BJ (cell line): ENCODE results near the gene SMOC2. TPM values are rescaled to one million over a fixed set of nuclear protein-coding genes. Genes with fewer than 3 reads are reported as not detected.

Source experiments
- CTCF ChIA-PET: fragments of 350-600 bp; formaldehyde crosslinking; extraction: SDS; loops from one replicate; lab custom pipeline; 2021; ENCODE audit warnings: antibody characterized with exemption, inconsistent platforms; lab: Yijun Ruan, JAX
- POLR2A ChIA-PET: fragments of 300-600 bp; sonication (Branson Sonifier 250); formaldehyde crosslinking; extraction: SDS; loops from one replicate; lab custom pipeline; 2021; ENCODE audit warnings: antibody characterized with exemption; lab: Charles Lee
- DNase-seq: peaks from one replicate; pipeline ENCODE4 v3.0.0-alpha.2; 2011; ENCODE audit warnings: low read depth
- H3K27me3 ChIP-seq: 2 replicates; pipeline ENCODE4 v1.6.0; 2011; ENCODE audit warnings: low read length; ENCODE audit not compliant: control insufficient read depth, insufficient read depth
- H3K36me3 ChIP-seq: 2 replicates; pipeline ENCODE4 v1.5.1; 2011; ENCODE audit warnings: low read length; ENCODE audit not compliant: control insufficient read depth, insufficient read depth
- H3K4me3 ChIP-seq: 2 replicates; pipeline ENCODE4 v1.5.1; 2011; ENCODE audit warnings: low read depth, mild to moderate bottlenecking, control low read depth, low read length
- polyA plus RNA-seq: library from polyadenylated mRNA; depleted of rRNA; stranded (reverse); fragments of >200 nt; gene quantifications from 2 replicates; pipeline ENCODE4 v1.2.3, GENCODE V29; 2011
- TF ChIP-seq, protein P1 (sequence below): IDR thresholded peaks from 2 replicates; pipeline ENCODE4 v1.5.1; 2011; ENCODE audit warnings: low read depth, mild to moderate bottlenecking, control low read depth, inconsistent platforms, low read length, moderate library complexity; ENCODE audit not compliant: insufficient read depth

Gene SMOC2
- polyA plus RNA-seq, 1 experiment = not detected

DNA sequence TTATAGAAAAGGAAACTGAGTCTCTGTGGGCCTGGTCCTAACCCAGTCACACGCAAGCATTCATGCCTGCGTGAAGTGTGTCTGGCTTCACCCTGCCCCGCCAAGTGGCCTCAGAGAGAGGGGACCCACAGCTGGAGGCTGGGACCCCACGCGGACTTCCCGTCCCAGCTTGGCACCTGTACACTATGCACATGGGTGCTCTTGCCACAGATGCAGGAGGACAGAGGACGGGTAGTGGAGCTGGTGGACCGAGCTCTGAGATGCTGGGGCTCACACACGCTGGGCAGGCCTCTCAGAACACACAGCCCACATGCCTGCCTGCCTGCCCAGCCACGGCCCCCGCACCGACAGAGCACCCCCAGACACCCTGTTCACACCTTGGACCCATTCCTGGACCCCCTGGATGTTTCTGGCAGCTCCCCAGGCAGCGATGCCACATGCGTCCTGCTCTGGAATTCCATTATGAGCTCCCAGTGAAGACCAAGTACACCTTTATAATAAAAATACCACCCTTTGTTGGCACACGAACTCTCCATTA lies 24.9 kb upstream of the SMOC2 start:
- POLR2A ChIA-PET = no interaction called here
- Histone ChIP-seq H3K4me3 (no peak overlapping the region), H3K27me3 (no peaks in the 10 kb centered on the region), H3K36me3 (no peaks in the 10 kb centered on the region)
- CTCF ChIA-PET = interaction anchor here (0.5 kb wide), 1 partner anchor 115 kb away, joined by 3 read pairs; no protein-coding TSS in a partner anchor
- no peak for DNase-seq
- TF ChIP-seq, protein P1, sequence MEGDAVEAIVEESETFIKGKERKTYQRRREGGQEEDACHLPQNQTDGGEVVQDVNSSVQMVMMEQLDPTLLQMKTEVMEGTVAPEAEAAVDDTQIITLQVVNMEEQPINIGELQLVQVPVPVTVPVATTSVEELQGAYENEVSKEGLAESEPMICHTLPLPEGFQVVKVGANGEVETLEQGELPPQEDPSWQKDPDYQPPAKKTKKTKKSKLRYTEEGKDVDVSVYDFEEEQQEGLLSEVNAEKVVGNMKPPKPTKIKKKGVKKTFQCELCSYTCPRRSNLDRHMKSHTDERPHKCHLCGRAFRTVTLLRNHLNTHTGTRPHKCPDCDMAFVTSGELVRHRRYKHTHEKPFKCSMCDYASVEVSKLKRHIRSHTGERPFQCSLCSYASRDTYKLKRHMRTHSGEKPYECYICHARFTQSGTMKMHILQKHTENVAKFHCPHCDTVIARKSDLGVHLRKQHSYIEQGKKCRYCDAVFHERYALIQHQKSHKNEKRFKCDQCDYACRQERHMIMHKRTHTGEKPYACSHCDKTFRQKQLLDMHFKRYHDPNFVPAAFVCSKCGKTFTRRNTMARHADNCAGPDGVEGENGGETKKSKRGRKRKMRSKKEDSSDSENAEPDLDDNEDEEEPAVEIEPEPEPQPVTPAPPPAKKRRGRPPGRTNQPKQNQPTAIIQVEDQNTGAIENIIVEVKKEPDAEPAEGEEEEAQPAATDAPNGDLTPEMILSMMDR = no peak

DNA sequence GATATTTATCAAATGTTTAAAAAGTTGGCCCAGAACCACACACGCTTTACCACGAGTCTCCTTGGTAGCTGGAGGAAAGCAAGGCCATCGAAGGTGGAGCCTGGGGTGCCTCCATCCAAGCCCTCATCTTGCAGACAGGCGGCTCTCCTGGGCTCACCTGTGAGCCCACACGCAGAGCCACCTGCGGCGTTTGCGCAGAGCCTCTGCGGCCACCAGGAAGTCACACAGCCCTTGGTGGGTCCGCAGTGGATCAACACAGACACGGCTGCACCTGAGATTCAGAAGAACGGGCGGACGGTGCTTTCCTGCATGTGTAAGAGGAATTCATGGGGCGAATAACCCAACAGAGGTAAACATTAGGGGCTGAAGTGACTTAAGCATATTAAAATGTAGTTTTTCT lies 24.5 kb upstream of the SMOC2 start:
- no peaks in the 10 kb centered on the region for H3K36me3 ChIP-seq
- ChIA-PET POLR2A (no interaction called here), CTCF (interaction anchor here (0.5 kb wide), 1 partner anchor 116 kb away, joined by 3 read pairs; no protein-coding TSS in a partner anchor)
- H3K27me3 ChIP-seq = no peaks in the 10 kb centered on the region
- no peak for DNase-seq
- no peak overlapping the region for H3K4me3 ChIP-seq
- TF ChIP-seq, protein P1 = no peak

DNA sequence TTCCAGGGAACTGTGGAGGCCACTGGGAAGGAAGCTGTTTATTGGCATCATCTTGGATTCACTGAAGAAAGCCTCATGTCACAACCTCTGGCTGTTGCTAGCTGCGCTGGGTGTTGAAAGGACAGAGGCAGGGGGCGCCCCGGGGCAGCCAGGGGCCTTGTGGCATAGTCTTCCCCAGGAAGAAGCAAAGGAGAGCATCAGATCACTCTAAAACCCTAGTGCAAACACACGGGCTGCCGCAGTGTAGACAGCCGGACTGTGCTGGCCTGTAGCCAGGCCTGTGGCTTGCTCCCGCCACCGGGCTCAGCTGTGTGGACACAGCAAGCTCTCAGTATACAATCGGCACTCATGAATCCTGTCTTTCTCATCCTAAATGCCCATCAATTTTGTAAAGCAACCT lies 23.8 kb upstream of the SMOC2 start:
- no peak for DNase-seq

GRCh38 chr6:168417679-168418557 lies 23.1 kb upstream of the SMOC2 start:
- TF ChIP-seq, protein P1 = no peak
- DNase-seq = no peak
- Histone ChIP-seq H3K27me3 (no peaks in the 10 kb centered on the region), H3K4me3 (no peak overlapping the region), H3K36me3 (no peaks in the 10 kb centered on the region)
- ChIA-PET CTCF (no interaction called here), POLR2A (no interaction called here)

More for the DNA sequence above, 23.8 kb upstream of the SMOC2 start:
- Histone ChIP-seq H3K4me3 (no peak overlapping the region), H3K36me3 (no peaks in the 10 kb centered on the region), H3K27me3 (no peaks in the 10 kb centered on the region)
- TF ChIP-seq, protein P1 = no peak
- ChIA-PET POLR2A (no interaction called here), CTCF (no interaction called here)

DNA sequence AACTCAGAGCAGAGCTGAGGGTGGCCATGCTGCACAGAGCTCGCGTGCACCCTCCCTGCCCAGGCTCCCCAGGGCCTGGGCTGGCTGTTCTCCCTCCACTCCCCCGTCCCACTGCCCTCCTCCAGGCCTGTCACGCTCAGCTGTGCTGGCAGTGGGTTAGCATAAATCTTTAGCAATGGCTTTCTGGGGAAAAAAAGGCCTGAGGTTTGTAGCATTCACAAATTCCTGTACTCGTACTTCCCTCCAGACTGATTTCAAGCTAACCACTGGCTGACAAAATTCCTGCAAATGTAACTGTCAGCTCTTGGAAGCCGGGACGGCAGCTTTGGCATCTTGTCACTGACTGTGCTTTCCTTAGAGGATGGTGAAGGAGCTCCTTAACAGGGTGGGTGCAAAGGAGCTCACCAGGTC lies 22.3 kb upstream of the SMOC2 start:
- DNase-seq = no peak
- CTCF ChIA-PET = no interaction called here
- TF ChIP-seq, protein P1 = no peak
- no peaks in the 10 kb centered on the region for H3K27me3 ChIP-seq
- H3K36me3 ChIP-seq = no peaks in the 10 kb centered on the region
- POLR2A ChIA-PET = no interaction called here
- H3K4me3 ChIP-seq = no peak overlapping the region
